HG03064 (cell line): ENCODE measurements around the gene NEK8.
A peak's percentile ranks its signal among the peaks of the same experiment; 100 is the strongest.
"Not testable (repeated sequence)": the region's sequence is repeated elsewhere in the genome, so short reads cannot be mapped to it uniquely, and the experiment has no call there.

Experiments
- ATAC-seq: cut with Tn5 transposase; IDR thresholded peaks from one replicate; pipeline ENCODE4 v1.9.1; 2021; ENCODE audit warnings: low read depth; ENCODE audit not compliant: unreplicated experiment

NEK8 gene

GRCh38 chr17:28724500-28725165 lies 4.0 kb upstream of the NEK8 start:
- no peak for ATAC-seq

GRCh38 chr17:28725166-28725659 lies 3.4 kb upstream of the NEK8 start:
- no peak for ATAC-seq

- ATAC-seq, result no peak
These were observed 2.8 kb upstream of the NEK8 start for GRCh38 chr17:28725660-28726225.

- peak; percentile 1 for ATAC-seq
These were observed 2.4 kb upstream of the NEK8 start, which contains the start of gene TLCD1 for GRCh38 chr17:28726226-28726626. Gene TLCD1, minus strand, starts transcription at chr17:28726233. Its CDS starts 136 bp downstream, at chr17:28726097.

GRCh38 chr17:28726627-28727491 lies 1.7 kb upstream of the NEK8 start:
- ATAC-seq, result peak; percentile 37

GRCh38 chr17:28729950-28730330 lies 1.4 kb downstream of the NEK8 start:
- ATAC-seq, result no peak

GRCh38 chr17:28733346-28733745 lies 4.8 kb downstream of the NEK8 start:
- no peak for ATAC-seq

- no peak for ATAC-seq
These were observed 6.2 kb downstream of the NEK8 start for GRCh38 chr17:28734712-28735241.

- no peak for ATAC-seq
These were observed 6.7 kb downstream of the NEK8 start for GRCh38 chr17:28735242-28735722.

- not testable (repeated sequence) for ATAC-seq
These were observed 7.6 kb downstream of the NEK8 start for GRCh38 chr17:28735913-28736769.

- no peak for ATAC-seq
These were observed 8.7 kb downstream of the NEK8 start for GRCh38 chr17:28737316-28737715.

- peak; percentile 52 for ATAC-seq
These were observed 9.4 kb downstream of the NEK8 start for GRCh38 chr17:28737770-28738679.

GRCh38 chr17:28738680-28739384 lies 10.2 kb downstream of the NEK8 start:
- ATAC-seq, result no peak

- no peak for ATAC-seq
These were observed 12.1 kb downstream of the NEK8 start for GRCh38 chr17:28740406-28741357.

- no peak for ATAC-seq
These were observed 13.1 kb downstream of the NEK8 start for GRCh38 chr17:28741358-28742349.
